ENCODE data around the gene SGMS1. TPM values are rescaled to one million over a fixed set of nuclear protein-coding genes. Genes with fewer than 3 reads are reported as not detected.

Gene SGMS1
- total RNA-seq, 1 donor: 68.0 TPM

DNA sequence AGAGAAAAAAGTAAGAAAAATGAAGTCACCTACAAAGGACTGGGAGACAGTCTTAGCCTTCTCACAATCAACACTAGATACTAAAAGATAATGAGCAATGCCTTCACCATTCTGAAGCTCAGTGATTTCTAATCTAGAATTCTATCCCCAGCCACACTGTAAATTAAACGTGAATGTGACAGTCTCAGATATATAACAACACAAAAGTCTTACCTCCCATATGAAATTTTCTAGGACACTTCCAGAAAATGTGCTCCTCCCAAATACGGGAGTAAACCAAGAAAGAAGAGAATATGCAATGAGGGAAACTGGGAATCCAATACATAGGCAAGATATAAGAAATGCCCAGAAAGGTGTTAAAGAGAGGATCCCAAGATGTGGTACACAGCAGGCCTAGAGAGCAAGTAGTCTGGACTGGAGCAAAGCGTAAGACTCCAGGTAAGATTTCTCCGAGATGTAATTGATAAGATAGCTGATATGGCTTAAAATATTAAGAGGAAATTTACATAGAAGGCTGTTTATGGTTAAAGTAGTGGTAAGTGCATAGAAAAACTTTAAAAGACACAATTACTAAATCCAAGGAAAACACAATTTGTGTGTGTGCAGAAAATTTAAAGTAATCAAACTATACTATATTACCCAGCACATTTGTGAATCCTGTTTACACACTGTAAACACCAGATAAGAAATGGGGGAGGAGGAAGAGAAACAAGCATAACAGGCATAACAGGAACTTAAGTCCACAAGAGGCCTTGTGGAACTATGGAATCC, 44.1 kb downstream of the SGMS1 start:
- H4K20me1 ChIP-seq (ENCODE audit: insufficient read depth, low read length): peaks cover 8% of the 10 kb centered on the region
- no peak overlapping the region for H3K27ac ChIP-seq (ENCODE audit: low read depth, low read length)
- TF ChIP-seq, protein P1, sequence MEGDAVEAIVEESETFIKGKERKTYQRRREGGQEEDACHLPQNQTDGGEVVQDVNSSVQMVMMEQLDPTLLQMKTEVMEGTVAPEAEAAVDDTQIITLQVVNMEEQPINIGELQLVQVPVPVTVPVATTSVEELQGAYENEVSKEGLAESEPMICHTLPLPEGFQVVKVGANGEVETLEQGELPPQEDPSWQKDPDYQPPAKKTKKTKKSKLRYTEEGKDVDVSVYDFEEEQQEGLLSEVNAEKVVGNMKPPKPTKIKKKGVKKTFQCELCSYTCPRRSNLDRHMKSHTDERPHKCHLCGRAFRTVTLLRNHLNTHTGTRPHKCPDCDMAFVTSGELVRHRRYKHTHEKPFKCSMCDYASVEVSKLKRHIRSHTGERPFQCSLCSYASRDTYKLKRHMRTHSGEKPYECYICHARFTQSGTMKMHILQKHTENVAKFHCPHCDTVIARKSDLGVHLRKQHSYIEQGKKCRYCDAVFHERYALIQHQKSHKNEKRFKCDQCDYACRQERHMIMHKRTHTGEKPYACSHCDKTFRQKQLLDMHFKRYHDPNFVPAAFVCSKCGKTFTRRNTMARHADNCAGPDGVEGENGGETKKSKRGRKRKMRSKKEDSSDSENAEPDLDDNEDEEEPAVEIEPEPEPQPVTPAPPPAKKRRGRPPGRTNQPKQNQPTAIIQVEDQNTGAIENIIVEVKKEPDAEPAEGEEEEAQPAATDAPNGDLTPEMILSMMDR (IDR thresholded peaks at IDR 0.05; ENCODE audit: extremely low read depth, low read depth, low read length): no peak
- no peak overlapping the region for H2AFZ ChIP-seq (ENCODE audit: low read length)
- H3K4me1 ChIP-seq (ENCODE audit: insufficient read depth, low read length): peaks cover 20% of the 10 kb centered on the region
- H3K27me3 ChIP-seq (ENCODE audit: insufficient read depth, low read length): no peaks in the 10 kb centered on the region
- no peaks in the 10 kb centered on the region for H3K9me3 ChIP-seq (ENCODE audit: low read depth, low read length)
- no peak overlapping the region for H3K4me2 ChIP-seq (ENCODE audit: insufficient read depth, low read length)
- no peak for DNase-seq (ENCODE audit: insufficient read length, low spot score, missing footprints)
- no peak overlapping the region for H3K4me3 ChIP-seq (ENCODE audit: insufficient read depth, low read length)
- no peaks in the 10 kb centered on the region for H3K36me3 ChIP-seq (ENCODE audit: insufficient read depth, low read length)
- peaks cover 4% of the 10 kb centered on the region for H3K79me2 ChIP-seq (ENCODE audit: insufficient read depth, low read length)

DNA sequence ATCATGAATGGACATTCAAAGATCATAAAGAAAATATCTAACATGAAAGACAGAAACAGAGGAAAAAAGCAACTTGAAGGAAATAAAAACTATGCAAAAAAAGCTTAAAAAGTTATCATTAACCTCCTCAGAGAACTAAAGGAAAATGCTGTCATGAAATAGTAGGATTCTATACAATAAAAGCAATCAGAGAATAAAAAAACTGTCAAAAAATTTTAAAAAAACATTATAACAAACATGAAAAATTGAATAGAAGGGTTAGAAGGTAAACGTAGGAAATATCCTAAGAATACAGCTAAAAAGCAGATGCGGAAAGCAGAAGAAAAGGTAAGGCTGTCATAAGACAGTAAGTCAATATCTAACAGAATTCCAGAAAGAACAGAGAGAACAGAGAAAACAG, 44.8 kb downstream of the SGMS1 start:
- no peak overlapping the region for H3K4me2 ChIP-seq (ENCODE audit: insufficient read depth, low read length)
- H2AFZ ChIP-seq (ENCODE audit: low read length): no peak overlapping the region
- TF ChIP-seq, protein P1 (IDR thresholded peaks at IDR 0.05; ENCODE audit: extremely low read depth, low read depth, low read length): no peak
- peaks cover 20% of the 10 kb centered on the region for H3K4me1 ChIP-seq (ENCODE audit: insufficient read depth, low read length)
- peaks cover 4% of the 10 kb centered on the region for H3K79me2 ChIP-seq (ENCODE audit: insufficient read depth, low read length)
- H4K20me1 ChIP-seq (ENCODE audit: insufficient read depth, low read length): peaks cover 8% of the 10 kb centered on the region
- H3K9me3 ChIP-seq (ENCODE audit: low read depth, low read length): no peaks in the 10 kb centered on the region
- no peak overlapping the region for H3K4me3 ChIP-seq (ENCODE audit: insufficient read depth, low read length)
- DNase-seq (ENCODE audit: insufficient read length, low spot score, missing footprints): no peak
- H3K27ac ChIP-seq (ENCODE audit: low read depth, low read length): no peak overlapping the region
- no peaks in the 10 kb centered on the region for H3K27me3 ChIP-seq (ENCODE audit: insufficient read depth, low read length)
- H3K36me3 ChIP-seq (ENCODE audit: insufficient read depth, low read length): no peaks in the 10 kb centered on the region

DNA sequence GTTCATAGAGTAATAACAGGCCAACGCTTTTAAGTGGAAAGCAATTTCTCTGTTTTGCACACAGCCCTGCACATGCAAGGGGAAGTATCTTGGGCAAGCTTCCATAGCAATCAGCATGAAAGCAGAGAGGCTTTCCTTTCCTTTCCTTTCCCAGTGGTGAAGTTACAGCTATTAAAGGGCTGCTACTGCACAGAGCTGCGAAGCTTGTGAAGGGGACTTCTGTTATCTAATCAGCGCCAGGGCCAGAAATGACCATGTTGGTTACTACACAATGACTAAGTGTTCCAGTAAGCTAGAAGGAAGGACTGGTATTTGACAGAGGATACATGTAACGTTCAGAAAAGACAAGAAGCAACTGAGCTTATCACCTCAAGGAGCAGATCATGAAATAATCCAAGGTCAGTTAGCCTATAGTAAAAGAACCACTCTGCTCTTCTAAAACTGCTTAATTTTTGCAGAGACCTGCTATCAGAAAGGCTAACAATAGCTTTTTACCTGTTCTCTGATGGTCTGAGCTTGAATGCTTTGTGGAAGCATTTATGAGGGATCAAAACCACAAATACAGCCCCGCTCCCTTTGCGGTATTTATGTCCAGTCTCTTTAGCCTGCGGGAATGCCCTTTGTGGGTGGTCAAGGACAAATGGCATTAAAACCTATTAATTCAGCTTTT, 45.9 kb downstream of the SGMS1 start:
- Histone ChIP-seq H2AFZ (ENCODE audit: low read length) (no peak overlapping the region), H3K4me1 (ENCODE audit: insufficient read depth, low read length) (peaks cover 20% of the 10 kb centered on the region), H3K79me2 (ENCODE audit: insufficient read depth, low read length) (peaks cover 7% of the 10 kb centered on the region), H3K27me3 (ENCODE audit: insufficient read depth, low read length) (no peaks in the 10 kb centered on the region), H3K27ac (ENCODE audit: low read depth, low read length) (no peak overlapping the region), H3K36me3 (ENCODE audit: insufficient read depth, low read length) (no peaks in the 10 kb centered on the region), H3K4me3 (ENCODE audit: insufficient read depth, low read length) (no peak overlapping the region), H3K4me2 (ENCODE audit: insufficient read depth, low read length) (peak overlapping the region; percentile 55), H3K9me3 (ENCODE audit: low read depth, low read length) (no peaks in the 10 kb centered on the region), H4K20me1 (ENCODE audit: insufficient read depth, low read length) (peaks cover 11% of the 10 kb centered on the region)
- TF ChIP-seq, protein P1 (IDR thresholded peaks at IDR 0.05; ENCODE audit: extremely low read depth, low read depth, low read length): no peak
- no peak for DNase-seq (ENCODE audit: insufficient read length, low spot score, missing footprints)

DNA sequence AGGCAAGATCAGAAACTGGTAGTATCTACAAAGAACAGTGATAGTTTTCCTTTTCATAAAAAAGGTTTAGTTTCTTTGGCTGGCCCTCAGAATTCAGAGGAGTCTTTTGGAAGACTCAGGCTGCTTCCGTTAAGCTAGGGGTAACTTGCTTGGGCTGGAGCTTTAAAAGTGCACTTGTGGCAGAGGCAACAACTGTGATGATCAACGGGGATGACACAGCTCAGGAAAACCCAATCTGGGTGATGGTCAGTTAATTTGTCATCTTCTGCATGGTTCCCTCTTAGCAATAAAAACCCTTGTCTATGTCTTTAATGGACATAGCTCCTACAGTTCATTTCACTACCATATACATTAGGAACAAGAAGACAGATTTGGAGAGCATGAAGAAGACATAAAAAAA, 46.7 kb downstream of the SGMS1 start:
- TF ChIP-seq, protein P1 (IDR thresholded peaks at IDR 0.05; ENCODE audit: extremely low read depth, low read depth, low read length): no peak
- no peaks in the 10 kb centered on the region for H3K9me3 ChIP-seq (ENCODE audit: low read depth, low read length)
- H3K79me2 ChIP-seq (ENCODE audit: insufficient read depth, low read length): peaks cover 13% of the 10 kb centered on the region
- no peak overlapping the region for H2AFZ ChIP-seq (ENCODE audit: low read length)
- DNase-seq (ENCODE audit: insufficient read length, low spot score, missing footprints): no peak
- H3K36me3 ChIP-seq (ENCODE audit: insufficient read depth, low read length): no peaks in the 10 kb centered on the region
- no peak overlapping the region for H3K4me3 ChIP-seq (ENCODE audit: insufficient read depth, low read length)
- no peak overlapping the region for H3K4me2 ChIP-seq (ENCODE audit: insufficient read depth, low read length)
- H4K20me1 ChIP-seq (ENCODE audit: insufficient read depth, low read length): peaks cover 15% of the 10 kb centered on the region
- H3K27me3 ChIP-seq (ENCODE audit: insufficient read depth, low read length): no peaks in the 10 kb centered on the region
- H3K27ac ChIP-seq (ENCODE audit: low read depth, low read length): peak overlapping the region; percentile 0
- H3K4me1 ChIP-seq (ENCODE audit: insufficient read depth, low read length): peaks cover 25% of the 10 kb centered on the region
